GM21360 (cell line): Measurements from ENCODE around the gene ARHGEF19.

Experiments used
- ATAC-seq: cut with Tn5 transposase; IDR thresholded peaks from one replicate; pipeline ENCODE4 v1.9.1; 2021; ENCODE audit warnings: mild to moderate bottlenecking, moderate library complexity; ENCODE audit not compliant: unreplicated experiment

The ARHGEF19 gene

GRCh38 chr1:16183765-16184556 lies 28.5 kb downstream of the ARHGEF19 start:
- ATAC-seq: no peak

DNA sequence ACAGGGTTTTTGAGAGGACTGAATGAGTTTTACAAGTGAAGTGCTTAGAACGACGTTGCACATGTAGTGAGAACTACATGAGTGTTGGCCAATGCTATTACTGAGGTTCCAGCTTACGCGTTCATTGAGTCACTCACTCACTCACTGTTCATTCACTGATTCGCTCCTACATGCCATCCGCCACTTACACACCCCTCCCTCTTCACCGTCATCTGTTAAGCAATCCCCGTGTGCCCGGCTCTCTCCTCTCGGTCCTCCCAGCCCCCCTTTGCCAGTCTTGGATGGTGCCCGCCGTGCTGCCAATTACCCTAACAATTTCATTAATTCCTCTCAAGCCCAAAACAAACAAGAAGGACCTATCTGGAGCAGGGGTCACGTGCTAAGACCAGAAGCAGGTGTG lies 29.3 kb downstream of the ARHGEF19 start:
- no peak for ATAC-seq

- ATAC-seq: no peak
These were observed 30.3 kb downstream of the ARHGEF19 start for GRCh38 chr1:16181887-16182719.

- ATAC-seq: no peak
These were observed 32.1 kb downstream of the ARHGEF19 start for GRCh38 chr1:16180291-16180824.

GRCh38 chr1:16178596-16179497 lies 33.6 kb downstream of the ARHGEF19 start:
- ATAC-seq: no peak

DNA sequence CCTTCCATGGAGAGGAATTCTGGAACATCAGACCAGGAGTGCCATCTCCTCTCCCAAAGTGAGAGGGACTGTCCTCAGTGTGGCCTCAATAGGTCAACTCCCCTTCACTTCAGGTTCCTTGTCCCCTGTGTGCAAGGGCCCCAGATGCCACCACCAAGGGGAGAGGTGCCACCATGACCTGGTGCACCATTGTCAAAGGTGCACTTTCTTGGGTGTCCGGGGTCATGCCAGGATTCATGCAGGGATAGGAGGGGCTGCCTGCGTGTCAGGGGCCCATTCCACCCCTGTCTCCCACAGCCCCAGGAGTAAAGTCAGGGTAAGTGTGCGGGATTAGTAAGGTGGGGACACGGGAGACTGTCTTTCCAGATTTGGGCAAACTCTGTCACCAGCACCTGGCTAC lies 35.1 kb downstream of the ARHGEF19 start:
- no peak for ATAC-seq

DNA sequence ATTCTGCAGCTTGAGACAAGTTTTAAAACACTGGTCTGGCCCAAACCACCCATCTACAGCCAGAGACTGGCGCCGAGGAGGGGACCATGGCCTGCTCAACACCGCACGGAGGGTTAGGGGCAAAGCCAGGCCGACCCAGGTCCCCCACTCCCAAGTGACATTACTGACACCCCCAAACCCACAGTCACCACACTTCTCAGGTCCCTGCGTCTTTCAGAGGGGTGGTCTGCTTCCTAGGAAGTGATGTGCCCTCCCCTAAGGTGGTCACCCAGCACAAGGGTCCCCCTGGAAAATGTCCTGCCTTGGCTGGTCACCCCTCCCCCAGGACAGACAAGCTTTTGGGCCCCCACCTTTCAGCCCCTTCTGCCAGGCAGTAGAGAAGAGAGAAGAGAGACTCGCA lies 35.8 kb downstream of the ARHGEF19 start:
- ATAC-seq: no peak

- ATAC-seq: no peak
These were observed 36.6 kb downstream of the ARHGEF19 start for GRCh38 chr1:16175610-16176553.

GRCh38 chr1:16174886-16175598 lies 37.4 kb downstream of the ARHGEF19 start:
- ATAC-seq: no peak

GRCh38 chr1:16174261-16174868 lies 38.1 kb downstream of the ARHGEF19 start:
- no peak for ATAC-seq

DNA sequence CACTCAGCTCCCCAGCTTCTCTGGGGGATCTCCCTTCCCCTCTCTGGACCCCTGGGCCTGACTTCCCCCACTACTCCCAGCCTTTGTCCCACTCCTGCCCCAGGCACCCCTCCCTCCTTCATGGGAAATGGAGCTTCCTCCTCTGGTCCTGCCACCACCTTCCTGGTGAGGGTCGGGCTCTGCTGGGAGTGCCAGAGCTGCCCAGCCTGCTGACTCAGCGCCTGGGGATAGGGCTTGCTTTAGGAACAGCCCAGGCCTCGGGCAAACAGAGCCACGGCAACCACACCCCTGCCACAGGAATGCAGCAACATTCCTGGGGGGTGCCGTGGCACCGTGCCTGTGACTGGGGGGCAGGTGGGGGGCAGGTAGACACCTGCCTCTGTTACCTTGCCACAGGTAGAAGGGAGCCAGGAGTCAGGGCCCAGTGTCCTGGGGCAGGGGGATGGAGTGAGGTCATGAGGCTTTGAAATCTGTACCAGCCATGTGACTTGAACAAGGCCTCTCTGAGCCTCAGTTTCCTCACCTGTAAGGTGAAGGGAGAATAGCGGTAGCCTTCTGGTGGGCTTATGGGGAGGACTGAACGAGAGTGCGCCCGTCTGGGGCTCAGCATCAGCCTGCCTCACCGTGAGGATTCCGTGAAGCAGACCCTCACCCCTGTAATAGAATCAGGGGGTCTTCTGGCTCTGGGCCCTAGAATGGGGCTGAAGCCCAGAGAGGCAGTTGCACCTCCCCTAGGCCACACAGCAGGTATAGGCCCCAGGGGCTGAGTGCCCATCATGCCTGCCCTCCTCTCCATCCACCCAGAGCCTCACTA lies 38.8 kb downstream of the ARHGEF19 start:
- ATAC-seq: no peak

GRCh38 chr1:16172964-16173446 lies 39.4 kb downstream of the ARHGEF19 start:
- ATAC-seq: no peak

- ATAC-seq: no peak
These were observed 40.1 kb downstream of the ARHGEF19 start for GRCh38 chr1:16172218-16172830.

- no peak for ATAC-seq
These were observed 40.9 kb downstream of the ARHGEF19 start for GRCh38 chr1:16171314-16172151.

GRCh38 chr1:16170283-16170673 lies 42.2 kb downstream of the ARHGEF19 start:
- no peak for ATAC-seq

DNA sequence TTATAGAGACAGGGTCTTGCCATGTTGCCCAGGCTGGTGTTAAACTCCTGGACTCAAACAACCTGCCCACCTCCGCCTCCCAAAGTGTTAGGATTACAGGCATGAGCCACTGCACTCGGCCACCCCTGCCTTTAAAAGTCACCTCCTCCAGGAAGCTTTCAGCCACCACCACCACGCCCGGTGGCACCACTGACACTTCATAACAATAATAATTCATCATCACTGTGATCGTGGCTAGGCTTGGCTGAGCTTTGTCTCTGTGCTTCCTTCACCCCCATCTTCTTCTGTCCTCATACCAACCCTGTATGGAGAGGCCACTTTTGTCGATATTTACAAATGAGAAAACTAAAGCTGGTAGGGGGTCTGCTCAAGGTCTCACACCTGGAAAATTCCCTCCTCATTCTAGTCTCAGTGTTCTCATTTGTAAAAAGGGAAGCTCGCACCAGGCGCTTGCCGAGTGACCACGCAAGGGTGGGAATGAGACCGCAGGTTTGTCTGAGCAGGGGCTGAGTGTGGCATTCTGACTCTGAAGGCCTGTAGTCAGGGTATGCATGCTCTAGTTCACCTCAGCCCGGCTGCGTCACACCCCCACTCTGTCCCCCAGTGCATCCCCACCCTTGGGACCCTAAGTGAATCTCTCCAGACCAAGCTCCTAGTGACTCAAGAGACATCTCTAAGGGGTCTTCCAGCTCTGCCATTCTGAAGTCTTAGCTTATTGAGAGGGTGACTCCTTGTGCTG lies 43.7 kb downstream of the ARHGEF19 start:
- ATAC-seq: no peak
